Activated CD8-positive, alpha-beta memory T cell treated with anti-CD3 and anti-CD28 coated beads, Interleukin-2, amount 50 U/mL, for 48 hours (primary cell): ENCODE results near the gene PHF21B.
"Not testable (repeated sequence)": the region's sequence is repeated elsewhere in the genome, so short reads cannot be mapped to it uniquely, and the experiment has no call there.

ENCODE experiments used
- DNase-seq: peaks from one replicate; pipeline ENCODE4 v3.0.0-alpha.2; 2020

The PHF21B gene

GRCh38 chr22:44988671-44989070, 21.1 kb downstream of the PHF21B start:
- DNase-seq: no peak

- no peak for DNase-seq
These were observed 22.9 kb downstream of the PHF21B start for GRCh38 chr22:44986926-44987325.

GRCh38 chr22:44985906-44986527, 23.8 kb downstream of the PHF21B start:
- DNase-seq: no peak

GRCh38 chr22:44983878-44984482, 25.8 kb downstream of the PHF21B start:
- no peak for DNase-seq

- DNase-seq: no peak
These were observed 27.4 kb downstream of the PHF21B start for GRCh38 chr22:44982445-44982844.

- no peak for DNase-seq
These were observed 27.9 kb downstream of the PHF21B start for GRCh38 chr22:44981857-44982256.

GRCh38 chr22:44979154-44979553, 30.7 kb downstream of the PHF21B start:
- DNase-seq: no peak

- peak; percentile 92 for DNase-seq
These were observed 34.2 kb downstream of the PHF21B start for GRCh38 chr22:44975427-44976262.

- DNase-seq: no peak
These were observed 35.4 kb downstream of the PHF21B start for GRCh38 chr22:44974454-44974853.

GRCh38 chr22:44973829-44974228, 36.0 kb downstream of the PHF21B start:
- DNase-seq: no peak

GRCh38 chr22:44972363-44973083, 37.3 kb downstream of the PHF21B start:
- no peak for DNase-seq

- DNase-seq: no peak
These were observed 38.0 kb downstream of the PHF21B start for GRCh38 chr22:44971651-44972362.

- DNase-seq: no peak
These were observed 39.5 kb downstream of the PHF21B start for GRCh38 chr22:44970291-44970690.

GRCh38 chr22:44969817-44970216, 40.0 kb downstream of the PHF21B start:
- DNase-seq: no peak

- no peak for DNase-seq
These were observed 41.1 kb downstream of the PHF21B start for GRCh38 chr22:44968736-44969135.

GRCh38 chr22:44965171-44965570, 44.6 kb downstream of the PHF21B start:
- no peak for DNase-seq

GRCh38 chr22:44964722-44965078, 45.1 kb downstream of the PHF21B start:
- no peak for DNase-seq

GRCh38 chr22:44963832-44964721, 45.7 kb downstream of the PHF21B start:
- no peak for DNase-seq

- no peak for DNase-seq
These were observed 46.9 kb downstream of the PHF21B start for GRCh38 chr22:44962741-44963454.

- DNase-seq: not testable (repeated sequence)
These were observed 48.1 kb downstream of the PHF21B start for GRCh38 chr22:44961682-44962081.
